Uterus (tissue), 2 donors: ENCODE measurements around the gene RNF6.

ENCODE experiments used
- POLR2A ChIP-seq, 2 donors: fragments of 450-650 bp; IDR thresholded peaks; one replicate each; pipeline ENCODE4 v1.6.1; 2016; ENCODE audit warnings: antibody characterized with exemption in 2 of 2, mild to moderate bottlenecking in 1 of 2, moderate library complexity in 1 of 2
- TF ChIP-seq, protein P1 (sequence below), 4 experiments: fragments of 200-600 bp in 2 of 4; fragments of 450-650 bp in 2 of 4; sonication (generic) in 2 of 4; IDR thresholded peaks; one replicate each; pipeline ENCODE4 v1.5.1; 2016 to 2019; ENCODE audit warnings: antibody characterized with exemption in 4 of 4, mild to moderate bottlenecking in 2 of 4, moderate library complexity in 1 of 4

DNA sequence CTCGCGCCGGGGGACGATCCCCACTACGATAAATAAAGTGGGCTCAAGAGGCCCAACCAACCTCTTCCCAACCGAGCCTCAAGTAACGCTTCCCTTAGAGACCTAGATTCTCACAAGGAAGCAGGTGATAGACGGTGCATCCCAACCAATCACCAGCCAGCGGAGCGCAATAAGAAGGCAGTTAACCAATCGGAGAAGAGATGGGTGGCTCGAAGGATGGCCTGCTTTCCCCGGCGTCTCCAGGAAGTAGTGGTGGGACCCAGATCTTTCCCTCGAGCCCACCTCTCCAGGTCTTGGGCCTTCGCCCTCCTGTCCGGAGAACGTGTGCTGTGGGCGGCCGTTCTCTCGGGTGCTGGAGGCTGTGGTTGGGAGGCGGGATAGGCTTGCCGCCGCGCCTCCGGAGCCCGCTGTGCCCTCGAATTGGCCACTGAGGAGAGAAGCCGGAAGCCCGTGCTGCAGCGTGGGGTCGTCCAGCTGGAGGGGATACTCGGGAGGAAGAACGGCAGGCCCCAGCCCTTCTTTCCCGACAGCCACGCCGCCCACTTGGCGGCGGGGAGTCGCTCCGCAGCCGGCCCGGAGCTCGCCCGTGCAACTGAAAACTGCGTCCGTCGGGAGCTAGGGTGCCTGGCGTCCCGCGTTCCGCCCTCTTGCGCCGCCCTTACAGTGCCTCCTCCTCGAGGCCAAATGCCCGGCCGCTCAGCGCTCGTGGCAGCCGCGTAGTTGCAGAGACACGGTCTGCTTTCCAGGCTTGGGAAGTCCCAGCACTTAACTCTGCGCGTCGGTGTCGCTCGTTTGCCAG is at the start of gene RNF6:
- TF ChIP-seq, protein P1, sequence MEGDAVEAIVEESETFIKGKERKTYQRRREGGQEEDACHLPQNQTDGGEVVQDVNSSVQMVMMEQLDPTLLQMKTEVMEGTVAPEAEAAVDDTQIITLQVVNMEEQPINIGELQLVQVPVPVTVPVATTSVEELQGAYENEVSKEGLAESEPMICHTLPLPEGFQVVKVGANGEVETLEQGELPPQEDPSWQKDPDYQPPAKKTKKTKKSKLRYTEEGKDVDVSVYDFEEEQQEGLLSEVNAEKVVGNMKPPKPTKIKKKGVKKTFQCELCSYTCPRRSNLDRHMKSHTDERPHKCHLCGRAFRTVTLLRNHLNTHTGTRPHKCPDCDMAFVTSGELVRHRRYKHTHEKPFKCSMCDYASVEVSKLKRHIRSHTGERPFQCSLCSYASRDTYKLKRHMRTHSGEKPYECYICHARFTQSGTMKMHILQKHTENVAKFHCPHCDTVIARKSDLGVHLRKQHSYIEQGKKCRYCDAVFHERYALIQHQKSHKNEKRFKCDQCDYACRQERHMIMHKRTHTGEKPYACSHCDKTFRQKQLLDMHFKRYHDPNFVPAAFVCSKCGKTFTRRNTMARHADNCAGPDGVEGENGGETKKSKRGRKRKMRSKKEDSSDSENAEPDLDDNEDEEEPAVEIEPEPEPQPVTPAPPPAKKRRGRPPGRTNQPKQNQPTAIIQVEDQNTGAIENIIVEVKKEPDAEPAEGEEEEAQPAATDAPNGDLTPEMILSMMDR (IDR thresholded peaks at IDR 0.05): peak in 1 of 4 experiments; percentile 21
- TF ChIP-seq POLR2A (IDR thresholded peaks at IDR 0.05): peak; percentile 11 to 43
